HepG2 (cell line): ENCODE measurements around the gene STX1B. TPM values are rescaled to one million over a fixed set of nuclear protein-coding genes. Genes with fewer than 3 reads are reported as not detected.

ENCODE experiments used
- ARHGAP35 ChIP-seq: sonication (generic); formaldehyde crosslinking; IDR thresholded peaks from 2 replicates; pipeline ENCODE4 v1.9.0; 2022; ENCODE audit warnings: mild to moderate bottlenecking, inconsistent platforms, moderate library complexity, missing genetic modification reagents, borderline replicate concordance
- CREM ChIP-seq, 2 experiments: sonication (generic) in 1 of 2; formaldehyde crosslinking in 1 of 2; IDR thresholded peaks; 2 replicates each; pipeline versions ENCODE4 v1.4.0 to v1.6.1; 2016 to 2020; ENCODE audit warnings: antibody characterized with exemption in 1 of 2, mild to moderate bottlenecking in 1 of 2, missing genetic modification reagents in 1 of 2
- FOSL2 ChIP-seq: sonication (generic); formaldehyde crosslinking; IDR thresholded peaks from 2 replicates; pipeline ENCODE4 v1.4.0; 2020; ENCODE audit warnings: missing genetic modification reagents
- HDAC6 ChIP-seq: fragments of 200-600 bp; sonication (generic); IDR thresholded peaks from 2 replicates; pipeline ENCODE4 v1.7.0; 2017; ENCODE audit warnings: mild to moderate bottlenecking, antibody characterized with exemption, low read length, low read depth
- HOXD1 ChIP-seq: sonication (generic); formaldehyde crosslinking; IDR thresholded peaks from 2 replicates; pipeline ENCODE4 v1.5.0; 2020; ENCODE audit warnings: missing genetic modification reagents
- MYC ChIP-seq: sonication (generic); formaldehyde crosslinking; IDR thresholded peaks from 2 replicates; pipeline ENCODE4 v1.9.0; 2021; ENCODE audit warnings: missing genetic modification reagents, borderline replicate concordance
- NKX3-1 ChIP-seq: sonication (generic); formaldehyde crosslinking; IDR thresholded peaks from 2 replicates; pipeline ENCODE4 v1.5.0; 2020; ENCODE audit warnings: missing genetic modification reagents
- PAX8 ChIP-seq: sonication (generic); formaldehyde crosslinking; IDR thresholded peaks from 2 replicates; pipeline ENCODE4 v1.8.0; 2022; ENCODE audit warnings: mild to moderate bottlenecking, missing genetic modification reagents, borderline replicate concordance
- PHF8 ChIP-seq: sonication (generic); formaldehyde crosslinking; IDR thresholded peaks from 2 replicates; pipeline ENCODE4 v1.5.0; 2020; ENCODE audit warnings: missing genetic modification reagents
- TARDBP ChIP-seq: sonication (generic); formaldehyde crosslinking; IDR thresholded peaks from 2 replicates; pipeline ENCODE4 v1.8.0; 2022; ENCODE audit warnings: mild to moderate bottlenecking, missing genetic modification reagents
- TEAD3 ChIP-seq: optimal IDR thresholded peaks from 2 replicates; pipeline ENCODE3; 2016; ENCODE audit warnings: borderline replicate concordance
- TGIF2 ChIP-seq: IDR thresholded peaks from 2 replicates; pipeline ENCODE4 v1.6.1; 2016; ENCODE audit warnings: control low read depth, missing compliant biosample characterization
- ZNF317 ChIP-seq: sonication (generic); formaldehyde crosslinking; IDR thresholded peaks from 2 replicates; pipeline ENCODE4 v1.5.0; 2020; ENCODE audit warnings: mild to moderate bottlenecking, missing genetic modification reagents
- ZNF567 ChIP-seq: sonication (generic); formaldehyde crosslinking; IDR thresholded peaks from 2 replicates; pipeline ENCODE4 v1.8.1; 2023; ENCODE audit warnings: mild to moderate bottlenecking, missing genetic modification reagents, borderline replicate concordance
- ZNF772 ChIP-seq: sonication (generic); formaldehyde crosslinking; IDR thresholded peaks from 2 replicates; pipeline ENCODE4 v1.5.0; 2020; ENCODE audit warnings: mild to moderate bottlenecking, missing genetic modification reagents
- ZNF775 ChIP-seq: sonication (generic); formaldehyde crosslinking; IDR thresholded peaks from 2 replicates; pipeline ENCODE4 v1.4.0; 2020; ENCODE audit warnings: missing genetic modification reagents, mild to moderate bottlenecking, moderate library complexity, borderline replicate concordance
- polyA plus RNA-seq, 8 experiments: library from polyadenylated mRNA; depleted of rRNA in 3 of 8; stranded (reverse) in 7 of 8; unstranded in 1 of 8; fragments of >200 nt; fragmentation: Illumina TruSeq in 4 of 8; extraction: Trizol in 4 of 8; gene quantifications; 2 replicates each; pipeline versions ENCODE4 v1.2.1 to v1.2.3, GENCODE V29; 2011 to 2016; ENCODE audit warnings: low read depth in 4 of 8, missing spikeins in 1 of 8, mixed read lengths in 1 of 8; ENCODE audit not compliant: insufficient read depth in 1 of 8
- total RNA-seq, 5 experiments: library from RNA; depleted of rRNA; stranded (reverse); fragments of >200 nt; fragmentation: Illumina TruSeq; extraction: Trizol; gene quantifications; 2 replicates each; pipeline ENCODE4 v1.2.3, GENCODE V29; 2016; ENCODE audit warnings: low read depth in 1 of 5
- TF ChIP-seq, protein P1 (sequence below): sonication (generic); formaldehyde crosslinking; IDR thresholded peaks from 2 replicates; pipeline ENCODE4 v1.5.0; 2020; ENCODE audit warnings: mild to moderate bottlenecking, missing genetic modification reagents, moderate library complexity
- TF ChIP-seq, protein P2 (sequence below): sonication (generic); formaldehyde crosslinking; IDR thresholded peaks from 2 replicates; pipeline ENCODE4 v1.8.0; 2022; ENCODE audit warnings: mild to moderate bottlenecking, missing genetic modification reagents, moderate library complexity
- TF ChIP-seq, protein P3 (sequence below): sonication (generic); formaldehyde crosslinking; IDR thresholded peaks from one replicate; pipeline ENCODE4 v1.5.1; 2020; ENCODE audit warnings: mild to moderate bottlenecking, missing genetic modification reagents; ENCODE audit errors: not compliant biosample characterization

The STX1B gene
- total and polyA plus RNA-seq, 2 of the 13 experiments (the other 11 are each of a cell fraction or from before 2014, with no cell fraction given): 2.1 to 3.0 TPM

DNA sequence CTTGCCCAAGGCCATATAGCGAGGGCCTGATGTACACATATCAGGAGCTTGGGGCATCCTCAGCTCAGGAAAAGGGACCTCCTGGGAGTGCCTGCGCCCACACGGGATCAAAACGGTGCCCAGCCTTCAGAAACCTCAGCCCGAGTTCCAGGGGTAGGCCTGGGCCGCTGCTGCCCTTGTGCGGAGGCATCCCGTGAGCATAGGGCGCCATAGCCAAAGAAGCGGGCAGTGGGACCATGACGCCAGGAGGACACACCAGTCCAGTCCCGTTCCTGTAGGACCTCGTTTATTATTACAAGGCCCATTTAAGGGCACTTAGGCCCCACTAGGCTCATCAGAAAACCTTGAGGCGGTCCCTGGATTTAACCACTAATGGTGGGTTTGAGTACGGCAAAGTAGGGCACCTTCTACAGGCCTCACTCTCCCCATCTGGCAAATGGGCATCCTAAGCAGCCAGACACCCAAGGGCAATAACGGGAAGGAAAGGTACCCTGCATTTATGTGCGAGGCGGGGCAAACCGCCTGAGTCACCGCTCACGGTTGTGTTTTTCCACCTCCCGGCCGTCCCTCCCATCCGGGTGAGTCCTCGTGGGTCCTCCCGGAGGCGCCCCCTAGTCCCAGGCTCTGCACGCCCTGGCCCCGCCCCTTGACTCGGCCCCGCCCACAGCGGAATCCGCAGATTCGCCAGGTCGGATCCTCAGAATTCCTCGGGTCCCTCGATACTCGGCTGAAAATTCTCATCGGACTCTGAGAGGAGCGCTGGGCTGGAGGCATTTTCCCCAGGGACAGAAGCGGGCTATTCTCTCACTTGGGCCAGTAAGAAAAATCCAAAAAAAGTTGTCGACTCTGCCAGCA lies 53.6 kb downstream of the STX1B start (continued):
- TF ChIP-seq, protein P1, sequence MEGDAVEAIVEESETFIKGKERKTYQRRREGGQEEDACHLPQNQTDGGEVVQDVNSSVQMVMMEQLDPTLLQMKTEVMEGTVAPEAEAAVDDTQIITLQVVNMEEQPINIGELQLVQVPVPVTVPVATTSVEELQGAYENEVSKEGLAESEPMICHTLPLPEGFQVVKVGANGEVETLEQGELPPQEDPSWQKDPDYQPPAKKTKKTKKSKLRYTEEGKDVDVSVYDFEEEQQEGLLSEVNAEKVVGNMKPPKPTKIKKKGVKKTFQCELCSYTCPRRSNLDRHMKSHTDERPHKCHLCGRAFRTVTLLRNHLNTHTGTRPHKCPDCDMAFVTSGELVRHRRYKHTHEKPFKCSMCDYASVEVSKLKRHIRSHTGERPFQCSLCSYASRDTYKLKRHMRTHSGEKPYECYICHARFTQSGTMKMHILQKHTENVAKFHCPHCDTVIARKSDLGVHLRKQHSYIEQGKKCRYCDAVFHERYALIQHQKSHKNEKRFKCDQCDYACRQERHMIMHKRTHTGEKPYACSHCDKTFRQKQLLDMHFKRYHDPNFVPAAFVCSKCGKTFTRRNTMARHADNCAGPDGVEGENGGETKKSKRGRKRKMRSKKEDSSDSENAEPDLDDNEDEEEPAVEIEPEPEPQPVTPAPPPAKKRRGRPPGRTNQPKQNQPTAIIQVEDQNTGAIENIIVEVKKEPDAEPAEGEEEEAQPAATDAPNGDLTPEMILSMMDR (CRISPR knock-in tag): peak; percentile 80
- peak; percentile 20; the same call in 1 of the 2 replicates for TF ChIP-seq ZNF317
- no peak for TF ChIP-seq HDAC6
- TF ChIP-seq ZNF775: no peak
- no peak for TF ChIP-seq CREM (IDR thresholded peaks at IDR 0.05)
- no peak for TF ChIP-seq CREM (CRISPR knock-in tag; IDR thresholded peaks at IDR 0.05)
- peak; percentile 41; the same call in 1 of the 2 replicates for TF ChIP-seq HOXD1
- TF ChIP-seq, protein P2, sequence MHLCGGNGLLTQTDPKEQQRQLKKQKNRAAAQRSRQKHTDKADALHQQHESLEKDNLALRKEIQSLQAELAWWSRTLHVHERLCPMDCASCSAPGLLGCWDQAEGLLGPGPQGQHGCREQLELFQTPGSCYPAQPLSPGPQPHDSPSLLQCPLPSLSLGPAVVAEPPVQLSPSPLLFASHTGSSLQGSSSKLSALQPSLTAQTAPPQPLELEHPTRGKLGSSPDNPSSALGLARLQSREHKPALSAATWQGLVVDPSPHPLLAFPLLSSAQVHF (CRISPR knock-in tag): no peak; the same call in 1 of the 2 replicates
- no peak for TF ChIP-seq PHF8 (CRISPR knock-in tag)
- TF ChIP-seq ARHGAP35 (CRISPR knock-in tag): no peak
- no peak for TF ChIP-seq TARDBP
- TF ChIP-seq, protein P3, sequence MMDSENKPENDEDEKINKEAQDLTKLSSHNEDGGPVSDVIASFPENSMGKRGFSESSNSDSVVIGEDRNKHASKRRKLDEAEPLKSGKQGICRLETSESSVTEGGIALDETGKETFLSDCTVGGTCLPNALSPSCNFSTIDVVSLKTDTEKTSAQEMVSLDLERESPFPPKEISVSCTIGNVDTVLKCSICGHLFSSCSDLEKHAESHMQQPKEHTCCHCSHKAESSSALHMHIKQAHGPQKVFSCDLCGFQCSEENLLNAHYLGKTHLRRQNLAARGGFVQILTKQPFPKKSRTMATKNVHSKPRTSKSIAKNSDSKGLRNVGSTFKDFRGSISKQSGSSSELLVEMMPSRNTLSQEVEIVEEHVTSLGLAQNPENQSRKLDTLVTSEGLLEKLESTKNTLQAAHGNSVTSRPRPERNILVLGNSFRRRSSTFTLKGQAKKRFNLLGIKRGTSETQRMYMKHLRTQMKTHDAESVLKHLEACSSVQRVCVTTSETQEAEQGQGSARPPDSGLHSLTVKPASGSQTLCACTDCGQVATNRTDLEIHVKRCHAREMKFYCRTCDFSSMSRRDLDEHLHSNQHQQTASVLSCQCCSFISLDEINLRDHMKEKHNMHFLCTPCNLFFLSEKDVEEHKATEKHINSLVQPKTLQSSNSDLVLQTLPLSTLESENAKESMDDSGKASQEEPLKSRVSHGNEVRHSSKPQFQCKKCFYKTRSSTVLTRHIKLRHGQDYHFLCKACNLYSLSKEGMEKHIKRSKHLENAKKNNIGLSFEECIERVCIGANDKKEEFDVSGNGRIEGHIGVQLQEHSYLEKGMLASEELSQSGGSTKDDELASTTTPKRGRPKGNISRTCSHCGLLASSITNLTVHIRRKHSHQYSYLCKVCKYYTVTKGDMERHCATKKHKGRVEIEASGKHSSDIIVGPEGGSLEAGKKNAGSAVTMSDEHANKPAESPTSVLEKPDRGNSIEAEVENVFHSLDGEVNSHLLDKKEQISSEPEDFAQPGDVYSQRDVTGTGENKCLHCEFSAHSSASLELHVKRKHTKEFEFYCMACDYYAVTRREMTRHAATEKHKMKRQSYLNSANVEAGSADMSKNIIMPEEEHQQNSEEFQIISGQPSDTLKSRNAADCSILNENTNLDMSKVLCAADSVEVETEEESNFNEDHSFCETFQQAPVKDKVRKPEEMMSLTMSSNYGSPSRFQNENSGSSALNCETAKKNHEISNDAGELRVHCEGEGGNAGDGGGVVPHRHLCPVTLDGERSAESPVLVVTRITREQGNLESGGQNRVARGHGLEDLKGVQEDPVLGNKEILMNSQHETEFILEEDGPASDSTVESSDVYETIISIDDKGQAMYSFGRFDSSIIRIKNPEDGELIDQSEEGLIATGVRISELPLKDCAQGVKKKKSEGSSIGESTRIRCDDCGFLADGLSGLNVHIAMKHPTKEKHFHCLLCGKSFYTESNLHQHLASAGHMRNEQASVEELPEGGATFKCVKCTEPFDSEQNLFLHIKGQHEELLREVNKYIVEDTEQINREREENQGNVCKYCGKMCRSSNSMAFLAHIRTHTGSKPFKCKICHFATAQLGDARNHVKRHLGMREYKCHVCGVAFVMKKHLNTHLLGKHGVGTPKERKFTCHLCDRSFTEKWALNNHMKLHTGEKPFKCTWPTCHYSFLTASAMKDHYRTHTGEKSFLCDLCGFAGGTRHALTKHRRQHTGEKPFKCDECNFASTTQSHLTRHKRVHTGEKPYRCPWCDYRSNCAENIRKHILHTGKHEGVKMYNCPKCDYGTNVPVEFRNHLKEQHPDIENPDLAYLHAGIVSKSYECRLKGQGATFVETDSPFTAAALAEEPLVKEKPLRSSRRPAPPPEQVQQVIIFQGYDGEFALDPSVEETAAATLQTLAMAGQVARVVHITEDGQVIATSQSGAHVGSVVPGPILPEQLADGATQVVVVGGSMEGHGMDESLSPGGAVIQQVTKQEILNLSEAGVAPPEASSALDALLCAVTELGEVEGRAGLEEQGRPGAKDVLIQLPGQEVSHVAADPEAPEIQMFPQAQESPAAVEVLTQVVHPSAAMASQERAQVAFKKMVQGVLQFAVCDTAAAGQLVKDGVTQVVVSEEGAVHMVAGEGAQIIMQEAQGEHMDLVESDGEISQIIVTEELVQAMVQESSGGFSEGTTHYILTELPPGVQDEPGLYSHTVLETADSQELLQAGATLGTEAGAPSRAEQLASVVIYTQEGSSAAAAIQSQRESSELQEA: no peak
- TF ChIP-seq NKX3-1: peak; percentile 19; the same call in 1 of the 2 replicates
- TF ChIP-seq TEAD3 (CRISPR knock-in tag): peak; percentile 75
- no peak for TF ChIP-seq TGIF2 (CRISPR knock-in tag)
- peak; percentile 26; the same call in 1 of the 2 replicates for TF ChIP-seq ZNF567
- TF ChIP-seq PAX8 (CRISPR knock-in tag): no peak
- TF ChIP-seq FOSL2 (CRISPR knock-in tag): peak; percentile 91
- TF ChIP-seq ZNF772 (CRISPR knock-in tag): peak; percentile 77; the same call in 1 of the 2 replicates
- peak; percentile 86 for TF ChIP-seq MYC (CRISPR knock-in tag)
